OCI-LY7 (cell line): ENCODE data around the gene SLCO2A1. TPM values are rescaled to one million over a fixed set of nuclear protein-coding genes. Genes with fewer than 3 reads are reported as not detected.

Experiments used
- BruUV-seq: library from RNA; stranded (reverse); fragments of 400-500 nt; replicated peaks from 2 replicates; lab custom pipeline; 2021; lab: Mats Ljungman, UMichigan
- CTCF ChIA-PET: fragments of 300-600 bp; sonication (Branson Sonifier 250); formaldehyde crosslinking; loops from one replicate; lab custom pipeline; 2022; ENCODE audit warnings: antibody characterized with exemption; ENCODE audit not compliant: unreplicated experiment; lab: Charles Lee
- POLR2A ChIA-PET: fragments of 300-600 bp; sonication (Branson Sonifier 250); formaldehyde crosslinking; loops from one replicate; lab custom pipeline; 2022; ENCODE audit warnings: antibody characterized with exemption; lab: Charles Lee
- DNase-seq: peaks from one replicate; pipeline ENCODE4 v3.0.0-alpha.2; 2015; ENCODE audit warnings: low spot score
- H2AFZ ChIP-seq: fragments of 200-600 bp; sonication (generic), shearing (Covaris generic); 2 replicates; pipeline ENCODE4 v1.6.1; 2014; ENCODE audit warnings: mild to moderate bottlenecking, antibody characterized with exemption, low read length, moderate library complexity
- H3K27ac ChIP-seq: fragments of 200-600 bp; sonication (generic); 2 replicates; pipeline ENCODE4 v1.5.1; 2014; ENCODE audit warnings: mixed run types, low read depth, mild to moderate bottlenecking, moderate library complexity, low read length, inconsistent platforms; ENCODE audit not compliant: poor library complexity, severe bottlenecking
- H3K36me3 ChIP-seq: fragments of 200-600 bp; sonication (generic); 2 replicates; pipeline ENCODE4 v1.6.1; 2014; ENCODE audit warnings: mild to moderate bottlenecking, antibody characterized with exemption, low read length, moderate library complexity, mixed read lengths; ENCODE audit not compliant: insufficient read depth
- H3K4me1 ChIP-seq: fragments of 200-600 bp; sonication (generic); 2 replicates; pipeline ENCODE4 v1.5.1; 2014; ENCODE audit warnings: mild to moderate bottlenecking, low read length; ENCODE audit not compliant: insufficient read depth, poor library complexity, severe bottlenecking
- H3K4me2 ChIP-seq: fragments of 200-600 bp; sonication (generic); 2 replicates; pipeline ENCODE4 v1.6.1; 2014; ENCODE audit warnings: mild to moderate bottlenecking, low read length
- H3K4me3 ChIP-seq: fragments of 200-600 bp; sonication (generic); 2 replicates; pipeline ENCODE4 v1.5.1; 2014; ENCODE audit warnings: mild to moderate bottlenecking, low read depth, low read length; ENCODE audit not compliant: poor library complexity, severe bottlenecking
- H3K79me2 ChIP-seq: fragments of 200-600 bp; sonication (generic); 2 replicates; pipeline ENCODE4 v1.6.1; 2016; ENCODE audit warnings: low read depth, mild to moderate bottlenecking, low read length, moderate library complexity, mixed read lengths; ENCODE audit not compliant: insufficient read depth
- H3K9me2 ChIP-seq: fragments of 200-600 bp; sonication (generic); 2 replicates; pipeline ENCODE4 v1.6.1; 2016; ENCODE audit warnings: mild to moderate bottlenecking, low read length, mixed read lengths; ENCODE audit not compliant: insufficient read depth
- H3K9me3 ChIP-seq: fragments of 200-600 bp; sonication (generic); 2 replicates; pipeline ENCODE4 v1.6.1; 2014; ENCODE audit warnings: mild to moderate bottlenecking, mixed run types, low read length, mixed read lengths
- H4K20me1 ChIP-seq: fragments of 200-600 bp; sonication (generic); 2 replicates; pipeline ENCODE4 v1.6.1; 2014; ENCODE audit warnings: mild to moderate bottlenecking, antibody characterized with exemption, low read length, moderate library complexity, mixed read lengths; ENCODE audit not compliant: insufficient read depth
- CTCF ChIP-seq: fragments of 200-600 bp; sonication (generic); conservative IDR thresholded peaks from 2 replicates; pipeline ENCODE4 v1.5.1; 2014; ENCODE audit warnings: mild to moderate bottlenecking, antibody characterized with exemption, low read length, moderate library complexity, mixed read lengths
- EZH2phosphoT487 ChIP-seq: fragments of 200-600 bp; sonication (generic); IDR thresholded peaks from 2 replicates; pipeline ENCODE4 v1.6.1; 2018; ENCODE audit warnings: low read depth, borderline replicate concordance, mild to moderate bottlenecking, mixed run types, antibody characterized with exemption, low read length, moderate library complexity, mixed read lengths
- intact Hi-C: fragments of 100-400 bp; cut with micrococcal nuclease; formaldehyde crosslinking; loops from one replicate; pipeline ENCODE4 v1.10.0; 2022; ENCODE audit not compliant: unreplicated experiment
- total RNA-seq, 2 experiments: library from RNA; depleted of rRNA in 1 of 2; stranded (reverse); fragments of >200 nt in 1 of 2; shearing (Covaris generic) in 1 of 2; gene quantifications; 2 replicates each; pipeline ENCODE4 v1.2.3, GENCODE V29; 2014 to 2022

The SLCO2A1 gene
- total RNA-seq, 2 experiments from 2014 or later: not detected

DNA sequence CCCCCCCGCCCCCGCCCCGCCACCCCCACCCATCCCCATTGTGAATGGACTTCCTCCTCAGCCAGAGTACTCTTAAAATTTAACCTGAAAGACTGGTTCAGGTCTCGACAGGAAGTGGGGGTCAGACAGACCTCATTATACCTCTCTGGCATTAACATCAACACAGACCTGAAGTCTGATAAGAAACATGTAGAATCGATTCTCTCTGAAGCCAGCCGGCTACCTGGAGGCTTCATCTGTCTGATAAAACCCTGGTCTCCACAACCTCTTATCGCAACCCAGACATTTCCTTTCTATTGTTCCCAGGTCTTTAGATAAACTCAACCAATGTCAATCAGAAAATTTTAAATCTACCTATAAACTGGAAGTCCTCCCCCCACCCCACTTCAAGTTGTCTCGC is 42.6 kb downstream of the SLCO2A1 start:
- Histone ChIP-seq H3K9me3 (no peaks in the 10 kb centered on the region), H3K4me2 (no peak overlapping the region), H3K4me1 (no peaks in the 10 kb centered on the region), H2AFZ (no peak overlapping the region), H3K27ac (no peak overlapping the region), H3K79me2 (no peaks in the 10 kb centered on the region), H3K4me3 (no peak overlapping the region), H3K9me2 (no peaks in the 10 kb centered on the region), H3K36me3 (no peaks in the 10 kb centered on the region), H4K20me1 (no peaks in the 10 kb centered on the region)
- ChIA-PET CTCF (no interaction called here), POLR2A (interaction anchor here (1.0 kb wide), 1 partner anchor 31 kb away, joined by 3 read pairs; no protein-coding TSS in a partner anchor)
- no peak for TF ChIP-seq CTCF
- no peak for TF ChIP-seq EZH2phosphoT487
- BruUV-seq: no TSS peak
- DNase-seq: no peak
- intact Hi-C loops: no loop called here

- no TSS peak for BruUV-seq
- Histone ChIP-seq H3K79me2 (no peaks in the 10 kb centered on the region), H3K4me2 (no peak overlapping the region), H3K27ac (no peak overlapping the region), H4K20me1 (no peaks in the 10 kb centered on the region), H3K36me3 (no peaks in the 10 kb centered on the region), H3K9me3 (no peaks in the 10 kb centered on the region), H3K4me1 (no peaks in the 10 kb centered on the region), H3K4me3 (no peak overlapping the region), H3K9me2 (no peaks in the 10 kb centered on the region), H2AFZ (no peak overlapping the region)
- ChIA-PET POLR2A (interaction anchor here (1.0 kb wide), 1 partner anchor 32 kb away, joined by 3 read pairs; no protein-coding TSS in a partner anchor), CTCF (no interaction called here)
- intact Hi-C loops: no loop called here
- no peak for DNase-seq
- TF ChIP-seq CTCF (no peak), EZH2phosphoT487 (no peak)
Observed at GRCh38 chr3:133986311-133986710, 43.4 kb downstream of the SLCO2A1 start.

DNA sequence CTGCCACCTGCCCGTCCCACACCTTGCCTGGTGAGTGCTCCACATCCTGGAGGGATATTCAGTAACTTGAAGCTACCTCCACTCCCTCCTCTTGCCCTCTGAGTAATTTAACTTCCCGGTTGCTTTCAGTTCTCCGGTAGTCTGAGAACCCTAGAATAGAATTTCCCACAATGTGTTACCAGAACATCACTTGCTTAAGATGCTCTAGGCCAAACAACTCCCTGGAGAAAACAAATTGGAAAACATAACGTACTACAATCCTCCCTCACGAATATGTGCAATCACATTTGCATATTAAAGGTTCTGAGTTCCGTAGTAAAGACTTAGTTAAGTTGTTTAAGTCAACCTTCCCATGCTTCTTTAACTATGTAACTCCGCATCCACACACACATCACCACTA is 44.8 kb downstream of the SLCO2A1 start:
- H3K79me2 ChIP-seq: no peaks in the 10 kb centered on the region
- H3K36me3 ChIP-seq: no peaks in the 10 kb centered on the region
- no peaks in the 10 kb centered on the region for H4K20me1 ChIP-seq
- intact Hi-C loops: no loop called here
- ChIA-PET POLR2A (no interaction called here), CTCF (no interaction called here)
- no peak overlapping the region for H3K4me2 ChIP-seq
- DNase-seq: no peak
- H3K4me3 ChIP-seq: no peak overlapping the region
- H2AFZ ChIP-seq: no peak overlapping the region
- H3K27ac ChIP-seq: no peak overlapping the region
- no peaks in the 10 kb centered on the region for H3K4me1 ChIP-seq
- no peaks in the 10 kb centered on the region for H3K9me2 ChIP-seq
- H3K9me3 ChIP-seq: no peaks in the 10 kb centered on the region
- no TSS peak for BruUV-seq
- no peak for TF ChIP-seq CTCF
